ENCODE data around the gene PANX3.

PANX3 gene

DNA sequence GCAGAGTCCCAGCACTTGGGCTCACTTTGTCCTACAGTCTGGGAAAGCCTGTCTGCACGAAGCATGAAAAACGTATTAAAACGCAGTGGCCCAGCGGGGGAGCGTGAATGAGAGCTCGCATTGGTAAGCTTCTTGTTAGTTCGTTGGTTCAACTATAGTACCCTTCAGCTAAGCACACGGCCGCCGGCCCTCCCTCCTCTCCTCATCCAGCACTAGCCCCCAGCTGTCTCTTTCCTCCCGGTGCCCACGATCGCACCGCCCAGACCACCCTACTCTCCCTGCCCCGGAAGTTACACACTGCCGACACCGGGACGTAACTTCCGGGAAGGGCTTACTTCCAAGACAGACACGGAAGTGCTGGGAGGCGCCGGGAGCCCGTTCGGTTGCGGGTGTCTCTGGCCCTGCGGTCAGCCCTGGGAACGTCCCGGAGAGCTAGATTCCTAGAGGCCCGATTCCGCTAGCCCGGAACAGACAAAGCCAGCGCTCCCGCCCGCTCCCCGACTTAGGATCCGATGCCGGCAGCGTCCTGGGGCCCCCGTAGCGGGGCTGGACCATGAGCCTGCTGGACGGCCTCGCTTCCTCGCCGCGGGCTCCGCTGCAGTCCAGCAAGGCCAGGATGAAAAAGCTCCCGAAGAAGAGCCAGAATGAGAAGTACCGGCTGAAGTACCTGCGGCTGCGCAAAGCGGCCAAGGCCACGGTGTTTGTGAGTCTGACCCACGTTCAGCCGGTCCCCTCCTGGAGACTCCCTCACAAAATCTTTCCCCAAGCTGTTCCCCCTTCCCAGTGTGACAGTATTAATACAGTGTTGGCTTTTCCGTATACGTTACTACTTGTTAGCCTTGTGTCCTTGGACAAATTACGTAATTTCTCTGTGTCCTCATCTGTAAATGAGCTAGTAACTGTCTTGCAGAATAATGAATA, 11.6 kb downstream of the PANX3 start, which contains the start of gene TBRG1:
TSS of gene TBRG1 (plus strand) at position 334 of the 921 bp plus-strand sequence. CDS start at position 554, 220 bp downstream.
- peak; percentile 83 to 90 for DNase-seq

- no peak for DNase-seq
These were observed 12.8 kb downstream of the PANX3 start for GRCh38 chr11:124623861-124624525.

DNA sequence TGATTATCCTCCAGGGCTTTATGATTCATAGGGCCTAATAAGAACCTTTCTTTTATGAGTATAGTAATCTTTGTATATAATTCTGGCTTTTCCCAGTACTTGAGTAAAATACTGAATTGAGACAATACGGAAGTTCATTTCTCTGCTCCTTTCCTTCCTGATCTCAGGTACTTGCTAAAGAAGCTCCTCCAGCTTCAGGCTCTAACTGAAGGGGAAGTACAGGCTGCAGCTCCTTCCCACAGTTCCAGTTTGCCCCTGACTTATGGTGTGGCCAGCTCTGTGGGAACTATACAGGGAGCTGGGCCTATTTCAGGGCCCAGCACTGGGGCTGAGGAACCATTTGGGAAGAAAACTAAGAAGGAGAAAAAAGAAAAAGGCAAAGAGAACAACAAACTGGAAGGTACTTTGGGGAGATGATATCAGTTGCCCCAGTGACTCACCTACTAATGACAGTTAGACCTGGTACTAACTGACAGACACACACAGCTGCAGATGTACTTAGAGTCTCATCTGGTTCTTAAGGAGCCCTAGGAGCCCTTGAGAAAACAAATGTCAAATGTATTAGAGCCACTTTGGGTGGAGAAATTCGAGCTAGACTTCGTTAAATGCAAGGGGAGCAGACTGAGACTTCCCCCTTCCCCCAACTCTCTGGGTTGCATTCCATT, 14.4 kb downstream of the PANX3 start:
- DNase-seq, result peak in 1 of 2 experiments; percentile 20

DNA sequence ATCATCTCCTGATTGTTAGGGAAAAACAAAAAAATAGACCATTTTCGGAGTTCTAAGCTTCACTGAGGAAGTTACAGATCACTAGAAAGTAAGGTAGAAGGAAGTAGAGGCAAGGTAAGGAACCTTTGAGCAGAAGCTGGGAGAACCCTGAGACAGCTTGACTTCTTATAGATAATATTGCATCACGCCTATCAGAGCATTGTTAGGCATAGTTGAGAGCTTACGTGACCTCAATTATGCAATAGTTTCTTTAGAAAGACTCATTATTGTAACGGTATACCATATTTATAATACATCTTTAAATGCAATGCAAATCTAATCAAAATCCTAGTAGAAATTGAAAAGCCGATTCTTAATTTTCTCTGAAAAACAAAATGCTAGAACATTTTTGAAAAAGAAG, 16.3 kb downstream of the PANX3 start:
- DNase-seq, result no peak

GRCh38 chr11:124629961-124630360, 18.7 kb downstream of the PANX3 start:
- no peak for DNase-seq

- peak in 1 of 2 experiments; percentile 9 for DNase-seq
These were observed 22.1 kb downstream of the PANX3 start for GRCh38 chr11:124633355-124633754.

DNA sequence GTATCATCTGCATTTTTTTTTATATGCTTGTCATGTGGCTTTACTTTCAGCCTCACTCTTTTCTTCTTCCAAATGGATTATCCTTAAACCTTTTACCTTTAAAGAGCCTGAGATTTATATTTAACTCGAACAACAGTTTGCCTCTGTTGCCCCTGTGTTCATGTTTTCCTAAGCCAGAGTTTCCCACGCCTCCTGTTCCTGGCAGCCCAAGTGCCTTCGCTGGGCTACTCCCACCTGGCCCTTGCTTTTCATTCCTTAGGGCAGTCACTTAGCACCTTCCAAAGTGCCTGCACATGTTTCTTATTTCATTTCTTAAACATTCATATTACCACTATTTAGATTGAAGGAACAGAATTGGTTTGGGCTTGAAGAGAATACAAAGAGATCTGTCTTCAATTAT, 24.7 kb downstream of the PANX3 start:
- DNase-seq, result no peak

DNA sequence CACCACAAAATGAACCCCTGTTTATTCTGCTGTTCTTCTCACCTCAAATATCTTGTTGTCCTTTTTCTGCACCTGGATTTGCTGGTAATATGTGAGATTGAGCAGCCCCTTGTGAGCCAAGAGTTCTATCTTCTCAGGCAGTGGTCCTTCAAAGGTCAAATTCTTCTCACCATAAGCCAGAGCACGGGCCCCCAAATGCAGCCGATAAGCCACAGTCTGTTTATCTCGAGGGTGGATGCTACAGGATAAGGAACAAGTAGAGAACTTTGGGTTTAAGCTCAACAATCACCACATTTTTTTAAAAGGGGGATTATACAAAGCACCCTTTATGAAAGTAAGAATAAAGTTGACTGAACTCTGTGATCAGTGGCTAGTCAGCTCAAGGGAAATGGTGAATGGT, 27.3 kb downstream of the PANX3 start:
- no peak for DNase-seq

DNA sequence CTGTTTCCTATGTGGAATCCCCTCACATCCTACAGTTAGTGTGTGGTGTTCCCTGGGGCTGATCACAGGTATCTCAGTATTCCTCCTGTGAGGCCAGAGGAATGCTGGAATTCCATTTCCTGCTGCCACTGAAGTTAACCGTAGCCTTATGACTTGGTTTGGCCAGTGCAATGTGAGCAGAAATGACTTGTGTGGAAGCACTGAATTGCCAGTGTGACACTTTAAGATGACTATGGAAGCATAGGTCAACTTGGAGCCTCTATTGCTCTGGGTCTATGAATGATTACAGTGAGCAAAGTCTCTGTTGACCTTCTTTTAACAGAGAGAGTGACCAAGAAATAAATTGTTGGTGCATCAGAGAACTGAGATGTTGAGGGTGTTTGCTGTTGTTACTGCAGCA, 28.0 kb downstream of the PANX3 start:
- no peak for DNase-seq

DNA sequence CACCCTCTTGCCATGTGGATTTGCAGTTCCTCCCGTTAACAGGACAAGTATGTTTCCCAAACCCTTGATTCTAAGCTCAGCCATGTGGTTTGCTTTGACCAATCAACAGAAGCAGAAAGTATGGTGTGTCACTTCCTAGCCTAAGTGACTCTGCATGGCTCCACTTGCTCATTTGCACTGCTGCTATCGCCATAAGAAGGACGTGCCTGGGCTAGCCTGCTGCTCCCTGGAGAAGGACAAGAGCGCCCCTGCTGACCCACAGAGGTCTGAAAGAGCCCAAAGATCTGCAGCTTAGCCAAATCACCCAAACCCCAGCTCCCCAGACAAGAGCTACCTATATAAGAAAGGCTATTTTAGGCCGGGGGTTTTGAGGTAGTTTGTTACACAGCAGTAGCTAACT, 29.4 kb downstream of the PANX3 start:
- peak in 1 of 2 experiments; percentile 7 for DNase-seq

DNA sequence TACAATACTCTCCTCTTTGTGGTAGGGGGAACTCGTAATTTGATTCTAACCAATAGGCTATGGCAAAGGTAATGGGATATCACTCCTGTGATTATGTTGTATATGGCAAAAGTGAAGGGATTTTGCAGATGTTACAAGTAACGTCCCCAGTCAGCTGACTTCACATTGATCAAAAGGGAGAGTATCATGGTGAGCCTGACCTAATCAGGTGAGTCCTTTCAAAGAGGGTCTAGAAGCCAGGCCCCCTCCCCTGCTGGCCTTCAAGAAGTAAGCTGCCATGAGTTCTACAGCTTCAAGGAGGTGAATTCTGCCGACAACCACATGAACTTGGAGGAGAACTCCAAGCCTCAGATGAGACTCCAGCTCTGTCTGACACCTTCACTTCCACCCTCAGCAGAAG, 31.4 kb downstream of the PANX3 start:
- no peak for DNase-seq

- no peak for DNase-seq
These were observed 31.9 kb downstream of the PANX3 start for GRCh38 chr11:124643042-124643604.

DNA sequence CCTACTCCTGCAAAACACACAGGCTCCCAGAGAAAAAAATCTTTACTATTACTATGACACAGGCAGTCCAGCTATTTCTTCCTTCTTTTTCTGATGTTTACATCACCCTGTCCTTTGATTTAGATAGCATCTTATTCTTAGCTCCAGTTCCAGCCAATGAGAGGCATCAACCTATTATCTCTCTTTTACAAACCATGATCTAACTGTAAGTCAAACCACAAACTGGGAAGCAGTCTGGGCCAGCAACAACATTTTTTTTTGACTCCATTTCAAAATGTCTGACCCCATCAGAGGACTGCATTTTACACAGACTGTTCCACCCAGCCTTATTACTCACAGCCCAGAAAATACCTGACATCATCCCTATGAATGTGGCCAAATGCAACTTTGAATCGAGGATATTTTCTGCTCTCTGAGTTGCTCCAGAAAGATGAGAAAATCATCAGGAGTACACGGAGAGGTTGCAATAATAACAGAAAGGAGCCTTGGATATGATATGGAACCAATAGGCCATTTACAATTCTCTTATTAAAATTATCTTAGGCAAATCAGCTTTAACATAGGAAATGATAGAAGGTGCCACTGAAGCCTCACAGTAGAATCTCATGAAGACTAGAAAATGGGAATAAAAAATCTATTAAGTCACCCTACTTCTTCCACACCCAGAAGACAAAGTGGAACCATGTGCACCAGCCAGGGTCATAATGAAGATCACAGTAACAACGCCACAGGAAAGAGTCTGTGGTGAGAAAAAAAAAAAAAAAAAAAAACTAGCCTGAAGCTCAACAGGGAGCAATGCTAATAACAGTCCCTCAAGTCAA, 32.6 kb downstream of the PANX3 start:
- DNase-seq, result no peak

GRCh38 chr11:124644426-124645280, 33.4 kb downstream of the PANX3 start:
- peak; percentile 64 to 78 for DNase-seq

- DNase-seq, result no peak
These were observed 34.9 kb downstream of the PANX3 start for GRCh38 chr11:124646148-124646547.

- no peak for DNase-seq
These were observed 37.4 kb downstream of the PANX3 start for GRCh38 chr11:124648610-124649009.

- peak; percentile 82 to 91 for DNase-seq
These were observed 45.8 kb downstream of the PANX3 start for GRCh38 chr11:124656774-124657630.

DNA sequence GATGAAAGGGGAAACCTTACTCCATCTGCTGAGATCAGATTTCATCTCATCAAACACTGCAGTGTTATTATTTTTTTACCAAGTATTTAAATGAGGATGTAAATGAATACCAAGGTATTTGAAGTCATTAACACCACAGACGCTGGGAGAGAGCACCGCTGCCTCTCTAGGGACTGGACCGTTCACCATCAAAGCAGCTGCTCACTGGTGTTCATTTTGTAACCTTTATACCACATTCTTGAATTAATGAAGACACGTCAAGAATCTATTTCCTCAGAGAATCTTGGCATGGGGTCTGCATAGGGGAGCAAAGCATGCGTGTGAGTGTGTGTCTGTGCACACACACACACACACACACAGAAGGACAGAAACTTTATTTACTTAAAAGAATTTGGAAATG, 46.7 kb downstream of the PANX3 start:
- DNase-seq, result peak; percentile 36 to 82

DNA sequence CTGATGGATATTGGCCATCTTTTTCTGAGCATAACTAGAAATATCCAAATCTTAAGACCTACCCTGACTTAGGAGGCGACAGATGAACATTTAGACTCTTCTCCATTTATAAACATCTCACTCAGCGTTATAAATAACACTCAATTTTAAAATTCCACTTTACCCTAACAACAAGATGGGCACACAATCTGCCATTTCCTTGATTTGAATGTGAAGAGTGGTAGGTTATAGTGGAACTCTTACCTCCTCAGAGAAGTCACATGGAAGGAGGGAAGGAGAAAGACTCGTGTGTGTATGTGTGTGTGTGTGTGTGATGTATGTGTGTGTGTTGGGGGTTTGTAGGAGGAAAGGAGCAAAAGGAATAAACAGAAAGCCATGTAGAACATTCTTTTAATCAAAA, 47.3 kb downstream of the PANX3 start:
- peak in 1 of 2 experiments; percentile 20 for DNase-seq

DNA sequence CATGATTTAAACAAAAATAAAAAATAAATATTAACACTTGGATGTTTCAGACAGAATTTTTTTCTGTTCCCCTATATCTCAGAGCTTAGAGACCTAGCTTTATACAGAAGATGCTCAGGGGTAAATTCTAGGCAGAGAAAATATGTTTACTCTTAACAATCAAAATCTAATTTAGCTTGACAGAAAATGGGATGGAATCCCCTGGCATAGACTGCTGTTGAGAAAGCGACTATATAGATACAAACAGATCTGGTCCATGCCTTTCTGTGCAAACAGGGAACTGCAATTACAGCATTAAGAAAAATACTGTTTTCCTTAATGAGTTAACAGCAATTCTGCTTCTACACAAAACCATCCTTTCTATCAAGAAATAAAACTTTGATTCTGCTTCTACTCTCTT, 47.8 kb downstream of the PANX3 start:
- no peak for DNase-seq

All from NCI-H524 (cell line).